ENCODE results near the gene PLA2G2C.

DNA sequence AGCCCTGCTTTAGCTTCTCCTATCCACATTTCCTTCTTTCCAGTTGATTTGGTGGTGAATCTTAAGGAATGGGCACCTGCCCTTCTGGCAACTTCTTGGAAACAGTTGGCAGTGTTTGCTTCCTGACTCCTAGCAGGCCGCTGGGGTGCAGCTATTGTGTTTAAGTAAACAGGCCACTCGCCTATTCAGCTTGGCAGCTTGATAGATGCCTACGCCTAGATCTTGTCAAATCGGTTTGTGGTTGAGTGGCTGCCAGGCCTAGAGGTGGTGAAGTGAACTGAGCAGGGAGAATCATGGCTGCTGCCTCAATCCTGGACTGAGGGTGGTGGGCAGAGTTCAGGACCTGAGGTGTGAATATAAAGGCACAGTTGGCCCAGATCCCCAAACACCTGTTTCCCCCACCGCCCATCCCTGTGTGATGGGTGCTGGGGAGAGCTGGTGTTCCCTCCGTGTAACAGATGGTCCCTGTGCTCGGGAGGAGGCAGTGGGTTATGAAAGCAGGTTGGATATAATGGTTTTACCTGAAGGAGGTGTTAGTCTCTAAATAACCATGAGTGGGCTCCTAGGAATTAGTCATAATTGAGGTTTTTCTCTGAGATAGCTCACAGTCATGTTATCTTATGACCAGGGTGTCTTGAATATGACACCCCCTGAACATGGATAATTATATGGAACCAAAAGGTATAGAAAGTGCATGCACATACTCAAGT, 940 bp upstream of the PLA2G2C start:
- TF ChIP-seq CTCF (IDR thresholded peaks at IDR 0.05; ENCODE audit: extremely low read depth in 1 of 2, insufficient read depth in 1 of 2, low read depth in 1 of 2, low read length in 2 of 2) = no peak
- TF ChIP-seq FOS (IDR thresholded peaks at IDR 0.05; ENCODE audit: borderline replicate concordance, insufficient read depth, low read length) = no peak
- TF ChIP-seq EZH2 (IDR thresholded peaks at IDR 0.05; ENCODE audit: borderline replicate concordance, low read depth, low read length, severe bottlenecking) = no peak
- TF ChIP-seq POLR2AphosphoS5 (IDR thresholded peaks at IDR 0.05; ENCODE audit: insufficient read depth, low read depth, low read length) = no peak

All from endothelial cell of umbilical vein (primary cell).